HG02852 (cell line): Measurements from ENCODE around the gene PHACTR1.
A peak's percentile ranks its signal among the peaks of the same experiment; 100 is the strongest.
"Not testable (repeated sequence)": the region's sequence is repeated elsewhere in the genome, so short reads cannot be mapped to it uniquely, and the experiment has no call there.

Experiments
- ATAC-seq: cut with Tn5 transposase; IDR thresholded peaks from one replicate; pipeline ENCODE4 v1.9.1; 2021; ENCODE audit warnings: mild to moderate bottlenecking, moderate library complexity; ENCODE audit not compliant: unreplicated experiment

Gene PHACTR1

GRCh38 chr6:13326031-13326586, 609.5 kb downstream of the PHACTR1 start:
- ATAC-seq, result not testable (repeated sequence)

GRCh38 chr6:13327691-13328075, 611.1 kb downstream of the PHACTR1 start:
- ATAC-seq, result peak; percentile 5

- ATAC-seq, result peak; percentile 87
Measured at GRCh38 chr6:13328076-13328874, 611.7 kb downstream of the PHACTR1 start, which contains the start of gene TBC1D7. TSS of gene TBC1D7 (minus strand) at chr6:13328537. CDS start at chr6:13326898, 1,639 bp downstream.

- ATAC-seq, result no peak
Measured at GRCh38 chr6:13328875-13329183, 612.3 kb downstream of the PHACTR1 start.

- ATAC-seq, result no peak
Measured at GRCh38 chr6:13331516-13332348, 615.2 kb downstream of the PHACTR1 start.

DNA sequence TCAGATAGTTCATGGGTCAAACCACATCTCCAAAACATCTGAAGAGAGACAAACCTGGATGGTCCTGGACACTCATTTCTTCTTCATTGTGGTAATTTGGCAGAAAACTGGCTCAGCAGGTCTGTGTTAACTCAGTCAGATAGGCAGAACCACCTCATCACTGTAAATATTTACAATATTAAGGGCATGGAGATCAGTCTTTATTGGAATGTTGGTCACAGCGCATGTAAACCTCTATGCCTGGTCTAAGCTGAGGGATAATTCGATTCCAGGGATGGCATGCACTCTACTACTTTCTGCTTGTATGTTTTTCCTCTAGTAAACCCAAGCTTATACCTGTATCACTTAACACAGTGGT, 615.8 kb downstream of the PHACTR1 start:
- no peak for ATAC-seq

DNA sequence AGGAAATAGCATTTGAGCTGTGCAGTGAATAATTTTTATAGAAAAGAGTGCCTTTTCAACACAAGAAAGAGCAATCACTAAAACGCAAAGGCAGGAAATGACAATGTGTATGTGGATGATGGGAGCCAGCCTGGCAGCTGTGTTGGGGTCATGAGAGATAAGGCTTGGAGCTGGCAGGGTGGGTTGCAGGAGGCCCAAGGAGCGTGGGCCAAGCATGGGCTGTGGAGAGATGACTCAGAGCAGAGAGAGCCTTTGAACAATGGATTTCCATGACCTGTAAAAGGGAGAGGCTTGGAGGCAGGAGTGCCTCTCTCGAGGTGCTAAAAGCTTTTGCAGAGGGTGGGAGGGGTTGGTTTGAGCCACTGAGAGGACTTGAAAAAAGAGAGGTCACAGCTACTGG, 618.4 kb downstream of the PHACTR1 start:
- ATAC-seq, result no peak

- no peak for ATAC-seq
Measured at GRCh38 chr6:13336553-13336952, 620.0 kb downstream of the PHACTR1 start.

DNA sequence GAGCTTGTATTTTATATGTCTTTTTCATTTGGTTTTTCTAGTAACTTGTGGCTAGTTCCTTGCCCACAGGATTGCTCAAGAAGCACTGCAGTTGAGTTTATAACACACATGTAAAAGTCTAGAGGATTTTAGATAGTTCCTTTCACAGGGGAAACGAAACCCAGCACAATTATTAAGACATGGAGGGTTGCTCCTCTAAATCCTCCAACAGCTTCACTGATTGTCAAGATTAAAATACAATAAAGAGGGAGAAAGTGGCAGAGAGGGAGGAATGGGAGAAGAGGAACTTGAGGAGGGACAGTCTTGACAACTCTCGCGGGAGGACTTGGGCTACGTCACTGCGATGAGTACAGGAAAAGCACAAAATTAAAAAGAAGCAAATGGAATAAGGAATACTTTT, 621.5 kb downstream of the PHACTR1 start:
- ATAC-seq, result no peak
